ENCODE data around the gene TPRG1L.

DNA sequence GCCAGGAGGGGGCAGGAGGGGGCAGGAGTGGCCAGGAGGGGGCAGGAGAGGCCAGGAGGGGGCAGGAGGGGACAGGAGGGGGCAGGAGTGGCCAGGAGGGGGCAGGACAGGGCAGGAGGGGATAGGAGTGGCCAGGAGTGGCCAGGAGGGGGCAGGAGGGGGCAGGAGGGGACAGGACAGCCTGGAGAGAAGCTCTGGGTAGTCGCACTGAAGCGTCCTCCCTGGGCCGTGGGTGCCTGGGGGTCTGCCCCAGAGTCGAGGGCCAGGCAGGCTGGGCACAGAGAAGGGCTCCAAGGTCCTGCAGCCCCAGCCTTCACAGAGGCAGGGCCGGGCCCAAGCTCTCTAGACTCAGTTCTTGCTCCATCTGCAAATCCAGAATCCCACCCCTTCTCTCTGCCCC lies 36.4 kb upstream of the TPRG1L start:
- TF ChIP-seq POLR2A (IDR thresholded peaks at IDR 0.05) = no peak
- TF ChIP-seq, protein P1, sequence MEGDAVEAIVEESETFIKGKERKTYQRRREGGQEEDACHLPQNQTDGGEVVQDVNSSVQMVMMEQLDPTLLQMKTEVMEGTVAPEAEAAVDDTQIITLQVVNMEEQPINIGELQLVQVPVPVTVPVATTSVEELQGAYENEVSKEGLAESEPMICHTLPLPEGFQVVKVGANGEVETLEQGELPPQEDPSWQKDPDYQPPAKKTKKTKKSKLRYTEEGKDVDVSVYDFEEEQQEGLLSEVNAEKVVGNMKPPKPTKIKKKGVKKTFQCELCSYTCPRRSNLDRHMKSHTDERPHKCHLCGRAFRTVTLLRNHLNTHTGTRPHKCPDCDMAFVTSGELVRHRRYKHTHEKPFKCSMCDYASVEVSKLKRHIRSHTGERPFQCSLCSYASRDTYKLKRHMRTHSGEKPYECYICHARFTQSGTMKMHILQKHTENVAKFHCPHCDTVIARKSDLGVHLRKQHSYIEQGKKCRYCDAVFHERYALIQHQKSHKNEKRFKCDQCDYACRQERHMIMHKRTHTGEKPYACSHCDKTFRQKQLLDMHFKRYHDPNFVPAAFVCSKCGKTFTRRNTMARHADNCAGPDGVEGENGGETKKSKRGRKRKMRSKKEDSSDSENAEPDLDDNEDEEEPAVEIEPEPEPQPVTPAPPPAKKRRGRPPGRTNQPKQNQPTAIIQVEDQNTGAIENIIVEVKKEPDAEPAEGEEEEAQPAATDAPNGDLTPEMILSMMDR (IDR thresholded peaks at IDR 0.05) = no peak

Measured in esophagus squamous epithelium (tissue), 4 donors.